Measurements from ENCODE around the gene SC5D.

The SC5D gene, protein sequence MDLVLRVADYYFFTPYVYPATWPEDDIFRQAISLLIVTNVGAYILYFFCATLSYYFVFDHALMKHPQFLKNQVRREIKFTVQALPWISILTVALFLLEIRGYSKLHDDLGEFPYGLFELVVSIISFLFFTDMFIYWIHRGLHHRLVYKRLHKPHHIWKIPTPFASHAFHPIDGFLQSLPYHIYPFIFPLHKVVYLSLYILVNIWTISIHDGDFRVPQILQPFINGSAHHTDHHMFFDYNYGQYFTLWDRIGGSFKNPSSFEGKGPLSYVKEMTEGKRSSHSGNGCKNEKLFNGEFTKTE

DNA sequence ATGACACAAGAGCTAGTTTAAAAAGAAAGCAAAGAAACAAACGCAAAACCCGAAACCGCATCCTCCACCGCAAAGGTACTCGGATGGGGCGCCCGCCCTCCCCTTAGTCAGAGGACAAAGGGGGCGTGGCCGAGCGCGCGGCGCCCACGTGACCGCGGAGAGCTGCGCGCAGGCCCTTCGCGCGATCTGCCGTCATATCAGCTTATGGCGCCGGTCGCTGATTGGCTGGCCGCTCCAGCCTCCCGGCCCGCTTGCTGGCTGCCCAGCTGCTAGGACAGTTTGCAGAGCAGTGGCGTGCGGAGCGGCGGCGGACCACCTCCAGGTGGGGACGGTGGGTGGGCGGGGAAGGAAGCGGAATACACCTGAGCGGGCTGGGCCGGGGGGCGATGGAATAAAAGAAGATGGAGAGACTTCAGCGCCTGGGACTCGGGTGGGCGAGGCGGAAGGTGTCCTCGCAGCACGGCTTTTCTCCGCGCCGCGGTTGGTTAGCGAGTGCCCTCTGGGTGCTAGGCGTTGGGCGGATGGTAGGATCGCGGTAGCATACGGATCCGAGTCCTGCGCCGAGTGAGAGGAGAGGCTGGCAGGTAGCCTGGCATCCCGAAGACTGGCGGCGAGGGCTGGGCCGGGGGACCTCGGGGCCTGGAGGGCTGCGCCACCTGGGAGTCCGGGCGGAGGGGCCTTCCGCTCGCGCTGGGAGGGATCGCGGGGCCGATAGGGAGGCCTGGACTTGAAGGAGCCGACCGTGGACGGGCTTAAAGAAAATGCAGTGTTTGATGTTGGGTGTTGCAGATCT is at the start of gene SC5D:
SC5D (plus strand) TSS at position 277 of the 793 bp plus-strand sequence. CDS start 10,605 bp downstream, outside the sequence.
- peak; percentile 89 for DNase-seq (ENCODE audit: low read depth)

DNA sequence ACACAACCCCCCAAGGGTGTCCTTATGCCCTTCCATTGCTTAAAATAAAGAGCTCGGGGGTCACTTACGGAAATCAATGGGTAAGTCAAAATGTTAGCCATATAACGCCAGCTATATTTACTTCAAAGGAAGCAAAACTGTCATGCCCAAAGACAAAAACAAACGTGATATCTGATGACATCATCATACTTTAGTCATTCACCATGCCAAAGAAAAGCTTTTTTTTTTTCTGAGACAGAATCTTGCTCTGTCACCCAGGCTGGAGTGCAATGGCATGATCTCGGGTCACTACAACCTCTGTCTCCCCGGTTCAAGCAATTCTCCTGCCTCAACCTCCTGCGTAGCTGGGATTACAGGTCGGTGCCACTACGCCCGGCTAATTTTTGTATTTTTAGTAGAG is 47.7 kb upstream of the SC5D start:
- no peak for DNase-seq (ENCODE audit: low read depth)

DNA sequence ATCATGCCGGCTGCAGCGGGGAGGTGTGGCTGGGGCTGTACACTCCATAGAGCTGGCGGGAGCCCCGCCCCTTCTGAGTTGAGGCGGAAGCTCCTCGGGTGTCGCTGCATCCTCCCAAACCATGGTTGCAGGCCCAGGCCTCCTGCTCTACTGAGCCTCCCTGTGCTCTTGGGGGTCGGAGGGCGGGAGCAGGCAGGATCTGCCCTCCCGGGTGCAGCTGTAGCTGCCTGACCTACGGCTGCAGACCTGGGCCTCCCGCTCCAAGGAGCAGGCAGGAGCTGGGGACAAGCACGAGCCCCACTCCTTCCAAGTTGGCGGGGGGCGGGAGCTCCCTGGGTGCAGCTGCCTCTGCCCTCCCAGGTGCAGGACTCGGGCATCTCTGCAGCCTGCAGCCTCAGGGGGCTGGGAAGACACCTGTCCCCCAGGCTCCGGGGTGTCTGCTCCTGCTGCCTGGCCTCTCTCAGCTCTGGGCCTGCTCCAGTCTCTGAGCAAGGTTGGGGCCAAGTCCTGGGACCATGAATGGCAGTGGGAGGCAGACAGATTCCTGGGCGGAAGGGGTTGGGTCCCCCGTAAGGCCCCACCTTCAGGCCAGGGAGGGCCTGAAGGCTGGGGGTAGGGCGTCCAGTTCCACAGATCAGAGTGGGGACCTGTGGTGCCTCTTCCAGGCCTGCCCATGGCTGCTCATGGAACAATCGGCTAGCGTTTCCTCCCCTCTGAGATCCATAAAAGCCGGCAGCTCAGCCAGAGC is 46.4 kb upstream of the SC5D start:
- DNase-seq (ENCODE audit: low read depth): no peak

DNA sequence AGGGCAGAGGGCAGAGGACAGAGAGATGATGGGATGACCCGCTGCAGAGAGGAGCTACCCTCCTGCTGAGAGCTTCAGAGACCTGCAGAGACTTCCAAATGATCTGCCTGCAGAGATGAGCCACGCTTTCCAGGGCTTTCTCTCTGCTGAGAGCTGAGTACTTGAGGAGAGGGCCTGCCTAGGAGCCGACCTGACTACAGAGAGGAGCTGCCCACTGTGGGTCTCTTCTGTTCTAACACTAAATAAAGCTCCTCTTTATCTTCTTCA is 45.9 kb upstream of the SC5D start:
- no peak for DNase-seq (ENCODE audit: low read depth)

DNA sequence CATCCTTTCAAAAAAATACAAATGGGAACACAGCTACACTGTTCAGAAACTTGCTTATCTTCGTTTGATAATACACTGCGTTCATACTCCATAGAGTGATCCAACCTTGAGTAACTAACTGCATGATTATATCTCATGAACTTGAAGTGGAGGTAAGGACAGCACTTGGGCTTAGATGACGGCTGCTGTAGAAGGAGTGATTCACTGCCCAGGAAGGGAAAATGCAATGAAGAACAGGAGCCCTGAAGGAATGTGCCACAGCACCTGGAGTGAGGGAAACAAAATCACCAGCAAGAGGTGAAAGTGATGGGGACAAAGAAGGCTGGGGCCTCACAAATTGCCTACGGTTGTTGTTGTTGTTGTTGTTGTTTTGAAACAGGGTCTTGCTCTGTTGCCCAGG is 44.1 kb upstream of the SC5D start:
- DNase-seq (ENCODE audit: low read depth): no peak

DNA sequence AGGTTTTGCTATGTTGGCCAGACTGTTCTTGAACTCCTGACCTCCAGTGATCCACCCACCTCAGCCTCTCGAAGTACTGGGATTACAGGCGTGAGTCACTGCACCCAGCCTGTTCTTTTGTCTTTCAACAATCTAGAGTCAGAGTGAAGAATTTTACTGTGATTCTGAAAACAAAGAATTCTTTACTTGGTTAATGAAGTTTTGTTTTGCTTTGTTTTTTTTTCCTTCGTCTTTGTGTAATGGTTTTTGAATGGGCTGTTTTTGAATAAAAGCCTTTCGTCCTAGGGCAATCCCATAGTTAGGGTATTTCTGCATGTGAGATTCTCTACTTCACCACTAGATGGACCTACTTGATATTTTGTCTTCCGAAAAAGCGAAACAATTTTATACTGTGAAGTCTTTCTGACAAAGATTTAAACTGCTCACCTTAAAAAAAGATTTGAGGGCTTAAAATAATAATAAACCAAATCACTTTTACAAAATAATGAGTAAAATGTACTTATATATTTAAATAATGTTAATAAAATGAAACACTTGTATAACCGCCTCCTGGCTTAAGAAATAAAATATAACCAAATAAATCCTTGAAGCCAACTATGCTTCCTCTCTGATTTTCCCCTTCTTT is 43.4 kb upstream of the SC5D start:
- peak; percentile 23 for DNase-seq (ENCODE audit: low read depth)

DNA sequence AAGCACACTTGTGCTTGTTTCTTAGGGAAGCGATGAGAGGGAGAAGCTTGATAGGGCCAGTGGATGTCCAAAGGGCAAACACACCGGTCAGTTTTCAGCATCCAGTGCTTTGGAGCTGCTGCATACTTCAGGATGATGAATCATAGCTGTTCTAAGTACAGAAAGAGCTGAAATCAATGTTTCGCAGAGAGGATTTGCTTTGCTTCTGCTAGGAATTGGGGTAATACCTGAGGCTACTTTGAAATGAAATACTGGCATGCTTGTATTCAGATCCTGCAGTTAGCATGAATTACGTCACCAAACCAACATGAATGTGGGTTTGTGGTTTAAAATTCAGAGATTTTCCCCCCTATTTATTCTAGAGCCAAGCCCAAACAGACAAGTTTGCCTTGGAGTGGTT is 41.7 kb upstream of the SC5D start:
- no peak for DNase-seq (ENCODE audit: low read depth)

DNA sequence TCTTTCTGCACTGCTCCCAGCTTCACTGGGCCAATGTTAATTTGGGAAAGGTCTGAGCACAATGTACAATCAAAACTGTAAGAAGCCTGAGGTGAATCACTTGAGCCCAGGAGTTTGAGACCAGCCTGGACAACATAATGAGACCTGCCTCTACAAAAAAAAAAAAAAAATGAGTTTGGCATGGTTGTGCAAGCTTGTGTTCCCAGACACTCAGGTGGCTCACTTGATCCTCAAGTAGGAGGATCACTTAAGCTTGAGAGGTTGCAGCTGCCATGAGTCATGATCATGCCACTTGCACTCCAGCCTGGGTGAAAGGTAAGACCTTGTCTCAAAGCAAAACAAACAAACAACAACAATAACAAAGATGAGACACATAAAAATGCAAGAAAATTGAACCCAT is 38.6 kb upstream of the SC5D start:
- DNase-seq (ENCODE audit: low read depth): no peak

DNA sequence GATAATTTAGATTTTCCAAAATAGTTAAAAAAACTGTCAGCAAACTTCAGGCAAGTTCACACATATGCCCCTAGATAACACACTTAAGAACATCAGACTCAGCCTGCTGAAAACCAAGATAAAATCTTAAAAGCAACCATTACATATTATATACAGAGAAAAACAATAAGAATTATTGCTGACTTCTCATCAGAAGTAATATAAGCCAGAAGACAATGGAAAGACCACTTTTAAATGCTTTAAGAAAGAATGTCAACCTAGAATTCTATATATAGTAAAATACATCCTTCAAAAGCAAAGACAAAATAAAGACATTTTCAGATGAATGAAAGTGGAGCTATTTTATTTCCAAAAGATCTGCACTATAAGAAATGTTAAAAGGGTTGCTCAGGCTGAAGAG is 37.8 kb upstream of the SC5D start:
- DNase-seq (ENCODE audit: low read depth): no peak

DNA sequence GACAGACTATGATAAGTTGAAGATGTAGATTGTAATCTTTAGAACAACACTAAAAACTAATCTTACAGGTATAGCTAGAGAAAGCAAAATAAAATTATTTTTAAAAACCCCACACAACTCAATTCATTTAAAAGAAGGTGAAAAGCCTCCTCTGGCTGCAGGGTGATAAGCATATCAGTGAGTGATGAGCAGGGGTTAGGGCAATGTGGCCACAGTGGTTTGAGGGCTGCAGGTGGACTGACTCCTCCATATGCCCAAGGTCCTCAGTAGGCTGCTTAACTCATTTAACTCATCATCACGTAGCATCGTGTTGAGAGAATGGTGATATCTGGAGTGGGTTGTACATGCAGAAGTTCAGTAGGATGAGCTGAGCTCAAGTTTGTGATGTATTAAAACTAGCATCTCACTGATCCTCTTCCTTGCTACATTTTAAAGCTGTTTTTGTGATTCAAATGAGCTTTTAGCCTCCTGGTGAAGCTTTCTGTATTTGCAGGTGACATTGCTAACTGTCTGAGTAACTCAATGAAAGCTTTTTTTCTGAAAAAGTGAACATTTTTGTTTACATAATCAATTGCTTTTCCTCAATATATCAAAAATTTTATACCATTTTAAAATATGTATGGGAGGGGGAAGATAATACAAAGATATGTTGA is 37.0 kb upstream of the SC5D start:
- no peak for DNase-seq (ENCODE audit: low read depth)

DNA sequence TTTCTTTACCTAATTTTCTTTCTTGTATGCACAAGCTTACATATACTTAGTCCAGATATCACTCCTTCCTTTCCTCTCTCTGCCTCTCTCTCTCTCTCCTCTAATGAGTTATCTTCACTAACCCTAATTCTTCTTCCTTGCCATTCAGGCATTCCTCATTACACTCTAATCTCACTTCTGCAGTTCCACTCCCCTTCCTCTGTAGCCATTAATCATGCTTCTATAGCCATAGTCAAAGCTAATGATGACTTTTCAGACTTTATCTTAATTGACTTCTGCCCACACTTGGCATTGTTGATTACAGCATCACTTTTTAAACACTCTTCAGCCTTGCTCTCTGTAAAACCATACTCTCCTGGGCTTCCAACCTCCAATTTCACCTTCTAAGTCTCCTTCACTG is 35.3 kb upstream of the SC5D start:
- no peak for DNase-seq (ENCODE audit: low read depth)

DNA sequence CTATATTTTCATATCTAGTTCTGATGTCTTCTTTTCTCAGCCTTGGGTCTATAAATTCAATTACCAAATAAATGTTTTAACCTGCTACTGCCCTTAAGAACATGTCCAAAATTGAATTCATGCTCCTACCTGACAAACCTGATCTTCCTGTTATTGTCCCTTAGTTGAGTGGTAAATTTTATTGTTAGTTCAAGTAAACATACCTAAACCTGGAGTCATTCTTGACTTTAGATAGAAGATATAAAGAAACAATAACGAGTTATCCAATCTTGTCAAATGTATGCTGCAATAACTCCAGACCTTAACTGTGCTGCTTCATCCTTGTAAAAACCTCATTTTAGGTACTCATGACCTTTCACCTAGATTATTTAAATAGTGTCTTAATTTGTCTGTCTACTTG is 34.6 kb upstream of the SC5D start:
- DNase-seq (ENCODE audit: low read depth): no peak

DNA sequence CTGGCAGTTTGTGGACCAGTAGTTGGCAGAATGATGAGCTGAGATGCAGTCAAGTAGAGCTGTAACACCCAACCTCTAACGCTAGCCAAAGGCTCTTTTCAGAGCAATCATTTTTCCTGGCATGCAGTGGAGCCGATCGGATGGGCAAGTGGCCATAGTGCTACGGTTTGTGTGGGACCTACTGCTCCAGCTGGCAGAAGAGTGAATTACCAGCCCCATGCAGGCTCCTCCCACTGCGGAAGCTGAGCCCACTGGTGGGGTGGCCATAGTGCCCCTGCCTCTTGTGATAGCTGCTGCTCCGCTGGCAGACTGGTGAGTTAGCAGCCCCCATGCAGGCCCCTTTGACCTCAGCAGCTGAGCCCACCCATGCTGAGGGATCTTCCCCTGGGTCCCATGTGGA is 27.0 kb upstream of the SC5D start:
- no peak for DNase-seq (ENCODE audit: low read depth)

DNA sequence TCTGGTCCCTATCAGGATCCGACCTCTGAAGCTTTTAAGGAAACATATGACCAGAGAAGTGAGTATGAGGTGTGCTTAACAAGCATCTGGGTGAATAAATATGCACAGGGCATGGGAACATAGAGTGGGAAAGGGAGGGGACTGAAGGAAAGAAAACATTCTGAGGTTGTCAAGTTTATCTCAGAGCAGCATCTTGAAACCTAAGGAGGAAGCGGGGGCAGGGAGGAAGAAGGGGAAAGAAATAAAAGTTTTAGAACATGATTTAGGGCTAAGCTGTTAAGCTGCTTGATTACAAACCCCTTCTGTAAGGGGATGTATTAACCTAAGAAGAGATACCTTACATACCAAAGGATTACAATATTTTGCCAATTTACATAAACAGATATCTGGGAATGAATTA is 24.0 kb upstream of the SC5D start:
- no peak for DNase-seq (ENCODE audit: low read depth)

DNA sequence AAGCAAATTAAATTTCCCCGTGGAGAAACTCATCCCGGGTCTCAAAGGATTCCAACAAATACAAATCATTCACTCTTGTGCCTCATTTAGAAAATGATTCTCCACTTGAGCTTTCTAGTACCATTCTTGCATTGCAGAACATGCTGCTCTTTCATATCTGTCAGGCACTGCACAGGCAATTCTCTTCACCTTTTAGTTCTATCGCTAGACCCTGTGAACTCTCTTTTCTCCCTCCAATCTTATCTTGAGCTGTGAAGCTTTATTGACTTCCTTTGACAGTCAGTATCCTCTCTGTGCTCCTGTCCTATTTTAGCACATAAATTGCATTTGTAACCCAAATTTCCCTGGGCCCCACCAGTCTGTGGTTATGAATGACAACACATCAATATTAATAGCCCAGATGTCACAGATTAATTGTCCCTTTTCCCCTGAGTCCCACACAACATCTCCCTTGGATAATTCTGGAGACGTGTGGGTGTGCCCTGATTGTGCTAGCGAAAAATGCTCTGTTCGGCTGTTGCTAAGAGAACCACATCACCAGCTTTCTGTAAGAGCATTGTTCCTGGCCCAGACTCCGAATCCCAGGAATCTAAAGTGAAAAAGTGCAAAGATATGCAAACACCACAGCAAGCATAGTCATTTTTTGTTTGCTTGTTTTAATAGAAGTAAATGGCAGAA is 22.4 kb upstream of the SC5D start:
- no peak for DNase-seq (ENCODE audit: low read depth)

DNA sequence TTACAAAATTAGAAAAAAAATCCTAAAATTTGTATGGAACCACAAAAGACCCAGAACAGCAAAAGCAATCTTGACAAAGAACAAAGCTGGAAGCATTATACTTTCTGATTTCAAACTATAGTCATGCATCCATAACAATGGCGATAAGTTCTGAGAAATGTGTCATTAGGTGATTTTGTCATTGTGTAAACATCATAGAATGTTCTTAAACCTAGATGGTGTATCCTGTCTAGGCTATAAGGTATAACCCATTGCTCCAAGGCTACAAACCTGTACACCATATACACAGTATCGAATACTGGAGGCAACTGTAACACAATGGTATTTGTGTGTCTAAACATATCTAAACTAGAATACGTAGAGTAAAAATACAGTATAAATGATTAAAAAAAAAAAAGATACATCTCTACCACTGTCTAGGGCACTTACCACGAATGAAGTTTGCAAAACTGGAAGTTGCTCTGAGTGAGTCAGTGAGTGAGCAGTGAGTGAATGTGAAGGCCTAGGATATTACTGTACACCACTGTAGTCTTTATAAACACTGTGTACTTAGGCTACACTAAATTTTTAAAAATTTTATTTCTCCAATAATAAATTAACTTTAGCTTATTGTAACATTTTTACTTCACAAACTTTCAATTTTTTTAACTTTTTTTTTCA is 18.1 kb upstream of the SC5D start:
- DNase-seq (ENCODE audit: low read depth): no peak

DNA sequence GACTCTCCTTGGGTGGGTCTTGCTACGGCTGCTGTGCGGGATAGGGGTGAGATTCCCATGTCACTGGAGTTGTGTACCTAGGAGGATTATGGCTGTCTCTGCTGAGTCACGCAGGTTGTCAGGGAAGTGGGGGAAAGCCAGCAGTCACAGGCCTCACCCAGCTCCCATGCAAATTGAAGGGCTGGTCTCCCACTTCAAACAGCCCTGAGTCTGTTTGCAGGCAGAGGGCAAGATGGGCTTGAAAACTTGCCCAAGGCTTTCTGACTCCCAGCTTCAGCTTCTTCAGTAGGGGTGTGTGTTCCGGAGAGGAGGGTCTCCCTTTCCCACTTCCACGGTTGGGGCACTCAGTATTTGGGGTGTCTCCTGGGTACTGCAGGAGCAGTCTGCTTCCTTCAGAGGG is 10.9 kb upstream of the SC5D start:
- no peak for DNase-seq (ENCODE audit: low read depth)

DNA sequence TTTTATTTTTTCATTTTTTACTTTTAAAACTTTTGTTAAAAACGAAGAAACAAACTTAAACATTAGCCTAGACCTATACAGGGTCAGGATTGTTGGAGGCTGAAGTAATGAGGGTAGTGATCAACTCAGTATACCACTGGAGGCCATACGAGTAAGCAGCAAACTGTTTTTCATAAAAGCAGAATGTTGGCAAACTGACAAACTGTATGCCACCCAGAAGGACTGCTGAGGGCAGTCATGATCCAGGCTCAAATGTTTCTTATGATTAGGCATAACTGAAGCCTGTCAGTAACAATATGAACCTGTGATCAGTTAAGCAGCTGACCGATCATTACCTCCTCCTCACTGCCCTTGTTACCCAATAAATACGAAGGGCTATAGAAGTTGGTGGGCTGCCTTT is 10.2 kb upstream of the SC5D start:
- no peak for DNase-seq (ENCODE audit: low read depth)

DNA sequence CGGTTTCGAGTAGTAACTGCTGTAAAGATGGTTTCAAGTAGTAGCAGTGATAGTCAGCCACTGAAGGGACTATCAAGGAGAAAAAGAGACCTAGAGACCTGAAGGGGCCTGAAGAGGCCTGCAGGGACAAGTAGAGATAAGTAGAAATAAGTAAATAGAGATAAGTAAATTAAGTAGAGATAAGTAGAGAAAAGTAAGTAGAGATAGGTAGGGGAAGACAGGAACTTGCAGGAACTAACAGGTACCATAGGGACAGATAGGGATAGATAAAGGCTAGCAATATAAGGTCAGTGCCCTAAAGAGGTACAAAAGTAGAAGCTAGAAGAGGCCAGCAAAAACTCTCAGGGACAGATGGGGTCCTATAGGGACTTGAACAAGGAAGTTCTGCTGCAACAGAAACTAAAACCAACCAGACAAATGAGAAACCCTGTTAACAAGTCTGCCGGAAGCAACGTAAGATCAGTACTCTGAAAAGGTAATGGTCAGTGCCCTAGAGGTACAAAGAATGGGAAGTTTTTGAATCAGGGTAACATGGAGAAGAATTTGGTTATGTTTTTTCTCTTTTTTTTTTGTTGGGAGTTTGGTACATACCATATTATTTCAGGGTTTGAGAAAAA is 9.6 kb upstream of the SC5D start:
- DNase-seq (ENCODE audit: low read depth): no peak

DNA sequence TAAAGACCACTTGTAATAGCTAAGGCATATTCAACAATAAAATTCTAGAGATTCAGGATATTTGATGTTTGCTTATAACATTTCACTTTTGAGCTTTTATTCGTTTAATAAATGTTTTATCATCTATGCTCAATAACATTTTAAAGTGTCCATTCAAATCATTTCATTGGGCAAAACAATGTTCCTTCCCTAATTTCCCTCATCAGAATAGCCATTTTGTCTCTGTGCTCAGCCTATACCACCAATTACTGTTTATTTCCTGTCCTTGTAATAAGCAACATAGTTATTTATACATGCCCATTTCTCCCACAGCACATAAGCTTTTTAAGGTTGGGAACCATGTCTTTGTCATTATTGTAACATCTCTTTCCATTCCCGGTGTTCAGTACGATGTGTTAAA is 1.3 kb upstream of the SC5D start:
- no peak for DNase-seq (ENCODE audit: low read depth)

Measured in fibroblast of the conjunctiva (primary cell).